GM12878 (cell line): Measurements from ENCODE around the gene SIL1. TPM values are rescaled to one million over a fixed set of nuclear protein-coding genes. Genes with fewer than 3 reads are reported as not detected.

Source experiments
- ATAC-seq: fragments of 200-7000 bp; cut with Tn5 transposase; 3 replicates; pipeline ENCODE4 v1.9.1; 2020; ENCODE audit warnings: mild to moderate bottlenecking, moderate library complexity
- BruUV-seq: library from RNA; stranded (reverse); fragments of 400-500 nt; replicated peaks from 2 replicates; lab custom pipeline; 2021; lab: Mats Ljungman, UMichigan
- CTCF ChIA-PET: fragments of 300-600 bp; sonication (Branson Sonifier 250); formaldehyde crosslinking; extraction: SDS; loops from one replicate; lab custom pipeline; 2021; ENCODE audit warnings: inconsistent platforms; lab: Yijun Ruan, JAX
- POLR2A ChIA-PET: fragments of 350-600 bp; formaldehyde crosslinking; extraction: SDS; loops from one replicate; lab custom pipeline; 2021; ENCODE audit warnings: inconsistent platforms; lab: Charles Lee
- RAD21 ChIA-PET: fragments of 300-600 bp; sonication (Branson Sonifier 250); formaldehyde crosslinking; loops from one replicate; lab custom pipeline; 2023; ENCODE audit warnings: antibody characterized with exemption; ENCODE audit not compliant: unreplicated experiment; lab: Charles Lee
- SMC1A ChIA-PET: fragments of 300-600 bp; sonication (Branson Sonifier 250); formaldehyde crosslinking; loops from one replicate; lab custom pipeline; 2023; ENCODE audit not compliant: unreplicated experiment, uncharacterized antibody; lab: Charles Lee
- DNase-seq: peaks from one replicate; pipeline ENCODE4 v3.0.0-alpha.2; 2011; ENCODE audit warnings: low read depth, low spot score
- FAIRE-seq: peaks from 3 replicates; lab custom pipeline; 2011; peaks lifted over from hg19 to GRCh38; lab: Jason Lieb, UNC
- H2AFZ ChIP-seq: 2 replicates; pipeline ENCODE4 v1.6.0; 2011; ENCODE audit warnings: low read depth, low read length, control low read depth; ENCODE audit not compliant: control insufficient read depth
- H3K27ac ChIP-seq: 2 replicates; pipeline ENCODE4 v1.5.1; 2011; ENCODE audit warnings: control low read depth; ENCODE audit not compliant: control insufficient read depth, insufficient read depth
- H3K27me3 ChIP-seq, 2 experiments: replicated peaks in 1 of 2; 2 replicates each; pipeline versions ENCODE4 v1.6.0 to v1.6.1; 2011; ENCODE audit warnings: low read length in 1 of 2; ENCODE audit not compliant: control insufficient read depth in 2 of 2, insufficient read depth in 2 of 2
- H3K36me3 ChIP-seq, 2 experiments: 2 replicates each; pipeline ENCODE4 v1.5.1; 2011; ENCODE audit warnings: low read length in 1 of 2; ENCODE audit not compliant: control insufficient read depth in 2 of 2, insufficient read depth in 2 of 2
- H3K4me1 ChIP-seq: 2 replicates; pipeline ENCODE4 v1.6.1; 2011; ENCODE audit warnings: mild to moderate bottlenecking, low read length, moderate library complexity, mixed read lengths; ENCODE audit not compliant: control insufficient read depth, insufficient read depth
- H3K4me2 ChIP-seq: 2 replicates; pipeline ENCODE4 v1.6.0; 2011; ENCODE audit warnings: control low read depth; ENCODE audit not compliant: control insufficient read depth, insufficient read depth
- H3K4me3 ChIP-seq: fragments of 200-600 bp; sonication (generic); 2 replicates; pipeline ENCODE4 v1.5.1; 2016
- H3K79me2 ChIP-seq: 2 replicates; pipeline ENCODE4 v1.6.0; 2011; ENCODE audit warnings: low read length; ENCODE audit not compliant: control insufficient read depth, insufficient read depth
- H3K9ac ChIP-seq: 2 replicates; pipeline ENCODE4 v1.8.0; 2011; ENCODE audit warnings: low read length, control low read depth, mixed read lengths; ENCODE audit not compliant: control insufficient read depth, insufficient read depth
- H3K9me3 ChIP-seq: replicated peaks from 3 replicates; pipeline ENCODE4 v1.5.1; 2011; ENCODE audit warnings: mild to moderate bottlenecking, low read length; ENCODE audit not compliant: control insufficient read depth, insufficient read depth
- H4K20me1 ChIP-seq: 2 replicates; pipeline ENCODE4 v1.6.0; 2011; ENCODE audit not compliant: control insufficient read depth, insufficient read depth
- BCL3 ChIP-seq: IDR thresholded peaks from 2 replicates; pipeline ENCODE4 v1.6.1; 2011; ENCODE audit warnings: borderline replicate concordance, low read depth, mild to moderate bottlenecking, moderate library complexity, low read length; ENCODE audit not compliant: insufficient read depth, poor library complexity, severe bottlenecking
- CHD1 ChIP-seq: IDR thresholded peaks from 2 replicates; pipeline ENCODE4 v1.6.1; 2012; ENCODE audit warnings: low read depth, low read length, improper control_type of control experiment
- DPF2 ChIP-seq: fragments of 450-650 bp; IDR thresholded peaks from 2 replicates; pipeline ENCODE4 v1.6.1; 2017; ENCODE audit warnings: mild to moderate bottlenecking
- FOXM1 ChIP-seq: IDR thresholded peaks from 2 replicates; pipeline ENCODE4 v1.6.1; 2012; ENCODE audit warnings: low read depth, mild to moderate bottlenecking, inconsistent platforms, low read length, moderate library complexity
- IKZF1 ChIP-seq: fragments of 450-650 bp; conservative IDR thresholded peaks from 2 replicates; pipeline ENCODE4 v1.6.1; 2017; ENCODE audit warnings: antibody characterized with exemption, mild to moderate bottlenecking
- LARP7 ChIP-seq: fragments of 450-650 bp; IDR thresholded peaks from 2 replicates; pipeline ENCODE4 v1.6.1; 2017; ENCODE audit warnings: mild to moderate bottlenecking
- NBN ChIP-seq: fragments of 450-650 bp; IDR thresholded peaks from 2 replicates; pipeline ENCODE4 v1.6.1; 2016
- RELA ChIP-seq: fragments of 450-650 bp; IDR thresholded peaks from 2 replicates; pipeline ENCODE4 v1.8.0; 2014; ENCODE audit warnings: borderline replicate concordance; ENCODE audit not compliant: partially characterized antibody
- SIX5 ChIP-seq: IDR thresholded peaks from 2 replicates; pipeline ENCODE4 v1.6.1; 2011; ENCODE audit warnings: mild to moderate bottlenecking, low read depth, low read length, moderate library complexity; ENCODE audit not compliant: severe bottlenecking
- SMAD5 ChIP-seq: IDR thresholded peaks from 2 replicates; pipeline ENCODE4 v1.6.1; 2016; ENCODE audit warnings: antibody characterized with exemption, low read depth
- WGBS: methylation state at CpG from one replicate; pipeline ENCODE4 v1.1.6; 2016; ENCODE audit warnings: low lambda C conversion rate; ENCODE audit not compliant: insufficient replicate concordance, insufficient coverage; ENCODE audit errors: missing lambda C conversion rate; 5-methylcytosine and 5-hydroxymethylcytosine counted together
- in situ Hi-C: fragments of 300-500 bp; cut with MboI; formaldehyde crosslinking; loops from 9 replicates; pipeline ENCODE4 v1.14.3; 2018; ENCODE audit warnings: mixed read lengths
- intact Hi-C: fragments of 100-400 bp; cut with micrococcal nuclease; formaldehyde crosslinking; loops from one replicate; pipeline ENCODE4 v1.14.2; 2022; ENCODE audit not compliant: unreplicated experiment
- polyA plus RNA-seq, 11 experiments: library from polyadenylated mRNA; depleted of rRNA in 4 of 11; unstranded in 6 of 11; stranded (reverse) in 5 of 11; fragments of >200 nt; fragmentation: Nextera tagmentation in 4 of 11; fragmentation: Illumina TruSeq in 1 of 11; extraction: Ambion mirVana in 4 of 11; extraction: Trizol in 1 of 11; gene quantifications; 1 replicate in 1 of 11; 2 replicates in 10 of 11; pipeline versions ENCODE4 v1.2.1 to v1.2.3, GENCODE V29; 2011 to 2016; ENCODE audit warnings: inconsistent platforms in 2 of 11, missing spikeins in 2 of 11, low read depth in 1 of 11
- total RNA-seq, 4 experiments: library from RNA; depleted of rRNA in 3 of 4; stranded (reverse); fragments of >200 nt in 3 of 4; fragmentation: Illumina TruSeq in 1 of 4; extraction: Trizol in 1 of 4; gene quantifications; 2 replicates each; pipeline versions ENCODE4 v1.2.1 to v1.2.3, GENCODE V29; 2013 to 2021
- TF ChIP-seq, protein P1 (sequence below): IDR thresholded peaks from 2 replicates; pipeline ENCODE4 v1.6.1; 2012; ENCODE audit warnings: low read depth, low read length, improper control_type of control experiment
- TF ChIP-seq, protein P2 (sequence below): fragments of 450-650 bp; IDR thresholded peaks from 2 replicates; pipeline ENCODE4 v1.6.1; 2017; ENCODE audit warnings: antibody characterized with exemption, mild to moderate bottlenecking, moderate library complexity

Gene SIL1
- total and polyA plus RNA-seq, 10 of the 15 experiments (the other 5 are each of a cell fraction or from before 2014, with no cell fraction given): 4.1 to 49.8 (median 29.4) TPM

- in situ Hi-C loops: no loop called here
- H3K4me2 ChIP-seq: no peak overlapping the region
- TF ChIP-seq FOXM1 (no peak), RELA (no peak), DPF2 (no peak), LARP7 (no peak), IKZF1 (no peak), NBN (no peak), BCL3 (no peak), CHD1 (no peak), SIX5 (no peak), SMAD5 (no peak)
- TF ChIP-seq, protein P1, sequence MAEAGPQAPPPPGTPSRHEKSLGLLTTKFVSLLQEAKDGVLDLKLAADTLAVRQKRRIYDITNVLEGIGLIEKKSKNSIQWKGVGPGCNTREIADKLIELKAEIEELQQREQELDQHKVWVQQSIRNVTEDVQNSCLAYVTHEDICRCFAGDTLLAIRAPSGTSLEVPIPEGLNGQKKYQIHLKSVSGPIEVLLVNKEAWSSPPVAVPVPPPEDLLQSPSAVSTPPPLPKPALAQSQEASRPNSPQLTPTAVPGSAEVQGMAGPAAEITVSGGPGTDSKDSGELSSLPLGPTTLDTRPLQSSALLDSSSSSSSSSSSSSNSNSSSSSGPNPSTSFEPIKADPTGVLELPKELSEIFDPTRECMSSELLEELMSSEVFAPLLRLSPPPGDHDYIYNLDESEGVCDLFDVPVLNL: no peak
- TF ChIP-seq, protein P2, sequence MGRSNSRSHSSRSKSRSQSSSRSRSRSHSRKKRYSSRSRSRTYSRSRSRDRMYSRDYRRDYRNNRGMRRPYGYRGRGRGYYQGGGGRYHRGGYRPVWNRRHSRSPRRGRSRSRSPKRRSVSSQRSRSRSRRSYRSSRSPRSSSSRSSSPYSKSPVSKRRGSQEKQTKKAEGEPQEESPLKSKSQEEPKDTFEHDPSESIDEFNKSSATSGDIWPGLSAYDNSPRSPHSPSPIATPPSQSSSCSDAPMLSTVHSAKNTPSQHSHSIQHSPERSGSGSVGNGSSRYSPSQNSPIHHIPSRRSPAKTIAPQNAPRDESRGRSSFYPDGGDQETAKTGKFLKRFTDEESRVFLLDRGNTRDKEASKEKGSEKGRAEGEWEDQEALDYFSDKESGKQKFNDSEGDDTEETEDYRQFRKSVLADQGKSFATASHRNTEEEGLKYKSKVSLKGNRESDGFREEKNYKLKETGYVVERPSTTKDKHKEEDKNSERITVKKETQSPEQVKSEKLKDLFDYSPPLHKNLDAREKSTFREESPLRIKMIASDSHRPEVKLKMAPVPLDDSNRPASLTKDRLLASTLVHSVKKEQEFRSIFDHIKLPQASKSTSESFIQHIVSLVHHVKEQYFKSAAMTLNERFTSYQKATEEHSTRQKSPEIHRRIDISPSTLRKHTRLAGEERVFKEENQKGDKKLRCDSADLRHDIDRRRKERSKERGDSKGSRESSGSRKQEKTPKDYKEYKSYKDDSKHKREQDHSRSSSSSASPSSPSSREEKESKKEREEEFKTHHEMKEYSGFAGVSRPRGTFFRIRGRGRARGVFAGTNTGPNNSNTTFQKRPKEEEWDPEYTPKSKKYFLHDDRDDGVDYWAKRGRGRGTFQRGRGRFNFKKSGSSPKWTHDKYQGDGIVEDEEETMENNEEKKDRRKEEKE: no peak
- no peak overlapping the region for H3K4me3 ChIP-seq
- SMC1A ChIA-PET: no interaction called here
- BruUV-seq: no TSS peak
- H3K79me2 ChIP-seq: no peaks in the 10 kb centered on the region
- ATAC-seq (no peak), FAIRE-seq (no peak), DNase-seq (no peak)
- H3K27me3 ChIP-seq: no peaks in the 10 kb centered on the region
- H3K9me3 ChIP-seq: no peaks in the 10 kb centered on the region
- H4K20me1 ChIP-seq: no peaks in the 10 kb centered on the region
- 93% methylated on average over 15 of the region's 15 CpGs for WGBS
- no peaks in the 10 kb centered on the region for H3K4me1 ChIP-seq
- H2AFZ ChIP-seq: no peak overlapping the region
- H3K9ac ChIP-seq: no peak overlapping the region
- peaks cover 0 to 8% of the 10 kb centered on the region in 2 experiments; a peak in 2 of 4 replicates for H3K36me3 ChIP-seq
- POLR2A ChIA-PET: no interaction called here
- RAD21 ChIA-PET: no interaction called here
- H3K27ac ChIP-seq: no peak overlapping the region
- CTCF ChIA-PET: no interaction called here
- intact Hi-C loops: no loop called here
Measured at GRCh38 chr5:139105621-139106071, 92.5 kb downstream of the SIL1 start.
